ENCODE data around the gene ZFP37.
A peak's percentile ranks its signal among the peaks of the same experiment; 100 is the strongest.
"Not testable (repeated sequence)": the region's sequence is repeated elsewhere in the genome, so short reads cannot be mapped to it uniquely, and the experiment has no call there.

The ZFP37 gene

GRCh38 chr9:113062932-113063310 is 6.4 kb upstream of the ZFP37 start:
- not testable (repeated sequence) for H3K79me2 ChIP-seq (ENCODE audit: control insufficient read depth, low read length); H3K4me2 ChIP-seq (ENCODE audit: low read length); H3K27ac ChIP-seq (ENCODE audit: low read depth, low read length); H3K4me3 ChIP-seq (ENCODE audit: low read length); H3K27me3 ChIP-seq (ENCODE audit: control insufficient read depth, low read length); H3K36me3 ChIP-seq (ENCODE audit: control insufficient read depth, low read length); H3K4me1 ChIP-seq (ENCODE audit: control insufficient read depth, low read length); H4K20me1 ChIP-seq (ENCODE audit: control insufficient read depth, insufficient read depth, low read depth, low read length); H3K9me2 ChIP-seq (replicated peaks; ENCODE audit: control insufficient read depth, low read length); H3F3A ChIP-seq (ENCODE audit: control insufficient read depth, insufficient read depth)
- peaks cover 11% of the 10 kb centered on the region for H3K9me3 ChIP-seq (ENCODE audit: control insufficient read depth, insufficient read depth, low read length)

DNA sequence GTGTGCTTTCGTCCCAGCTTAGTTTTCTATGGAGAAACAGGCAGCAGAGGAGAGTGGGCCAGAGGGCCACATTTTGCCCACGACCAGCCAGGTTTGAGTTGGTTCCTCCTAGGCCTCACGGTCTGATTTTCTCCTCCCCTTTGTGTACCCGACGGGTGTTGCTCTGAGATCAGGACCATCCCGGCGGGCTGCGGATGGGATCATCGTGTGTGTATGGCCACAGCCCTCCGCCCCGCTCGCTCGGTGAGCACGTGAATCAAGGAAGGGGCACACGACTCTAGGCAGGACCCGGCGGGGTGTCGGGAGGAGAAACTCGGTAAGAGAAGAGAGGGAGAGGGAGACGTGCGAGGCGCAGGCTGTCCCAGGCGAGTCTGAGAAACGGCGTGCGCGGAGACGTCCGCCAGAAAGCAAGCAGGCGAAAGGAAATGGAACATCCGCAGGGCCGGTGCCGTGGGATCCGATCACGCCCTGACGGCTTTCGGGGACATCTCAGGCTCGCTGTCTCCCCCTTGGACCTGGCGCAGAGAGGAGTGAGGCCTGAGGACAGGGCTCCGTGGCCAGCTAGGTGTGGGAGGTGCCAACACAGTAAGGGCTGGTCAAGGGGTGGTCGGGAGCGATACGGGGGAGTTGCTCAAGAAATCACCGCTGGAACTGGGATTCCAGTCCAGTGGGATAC is 5.9 kb upstream of the ZFP37 start:
- not testable (repeated sequence) for H4K20me1 ChIP-seq (ENCODE audit: control insufficient read depth, insufficient read depth, low read depth, low read length); H3K79me2 ChIP-seq (ENCODE audit: control insufficient read depth, low read length); H3F3A ChIP-seq (ENCODE audit: control insufficient read depth, insufficient read depth); H3K4me1 ChIP-seq (ENCODE audit: control insufficient read depth, low read length); H3K9me2 ChIP-seq (replicated peaks; ENCODE audit: control insufficient read depth, low read length); H3K27me3 ChIP-seq (ENCODE audit: control insufficient read depth, low read length); H3K27ac ChIP-seq (ENCODE audit: low read depth, low read length); H3K36me3 ChIP-seq (ENCODE audit: control insufficient read depth, low read length); H3K4me3 ChIP-seq (ENCODE audit: low read length); H3K4me2 ChIP-seq (ENCODE audit: low read length)
- H3K9me3 ChIP-seq (ENCODE audit: control insufficient read depth, insufficient read depth, low read length) = peaks cover 13% of the 10 kb centered on the region

- not testable (repeated sequence) for H3K36me3 ChIP-seq (ENCODE audit: control insufficient read depth, low read length); H4K20me1 ChIP-seq (ENCODE audit: control insufficient read depth, insufficient read depth, low read depth, low read length); H3K27ac ChIP-seq (ENCODE audit: low read depth, low read length); H3K79me2 ChIP-seq (ENCODE audit: control insufficient read depth, low read length); H3K9me2 ChIP-seq (replicated peaks; ENCODE audit: control insufficient read depth, low read length); H3K4me1 ChIP-seq (ENCODE audit: control insufficient read depth, low read length); H3K27me3 ChIP-seq (ENCODE audit: control insufficient read depth, low read length); H3F3A ChIP-seq (ENCODE audit: control insufficient read depth, insufficient read depth); H3K4me2 ChIP-seq (ENCODE audit: low read length); H3K4me3 ChIP-seq (ENCODE audit: low read length)
- H3K9me3 ChIP-seq (ENCODE audit: control insufficient read depth, insufficient read depth, low read length) = peaks cover 13% of the 10 kb centered on the region
Measured at GRCh38 chr9:113061072-113061850, 4.7 kb upstream of the ZFP37 start.

- not testable (repeated sequence) for H3K79me2 ChIP-seq (ENCODE audit: control insufficient read depth, low read length); H3K4me2 ChIP-seq (ENCODE audit: low read length); H3K36me3 ChIP-seq (ENCODE audit: control insufficient read depth, low read length); H4K20me1 ChIP-seq (ENCODE audit: control insufficient read depth, insufficient read depth, low read depth, low read length); H3K4me3 ChIP-seq (ENCODE audit: low read length); H3F3A ChIP-seq (ENCODE audit: control insufficient read depth, insufficient read depth); H3K27me3 ChIP-seq (ENCODE audit: control insufficient read depth, low read length); H3K4me1 ChIP-seq (ENCODE audit: control insufficient read depth, low read length); H3K27ac ChIP-seq (ENCODE audit: low read depth, low read length); H3K9me2 ChIP-seq (replicated peaks; ENCODE audit: control insufficient read depth, low read length)
- H3K9me3 ChIP-seq (ENCODE audit: control insufficient read depth, insufficient read depth, low read length) = peaks cover 13% of the 10 kb centered on the region
Measured at GRCh38 chr9:113059581-113060284, 3.2 kb upstream of the ZFP37 start.

- peaks cover 17% of the 10 kb centered on the region; the same call in 1 of the 2 replicates for H3K9me3 ChIP-seq (ENCODE audit: control insufficient read depth, insufficient read depth, low read length)
- H3F3A ChIP-seq (ENCODE audit: control insufficient read depth, insufficient read depth) = no peaks in the 10 kb centered on the region; the same call in 1 of the 2 replicates
Measured at GRCh38 chr9:113057193-113057592, 669 bp upstream of the ZFP37 start.

More at GRCh38 chr9:113057193-113057592, 669 bp upstream of the ZFP37 start:
- peak overlapping the region; percentile 81 for H3K4me3 ChIP-seq (ENCODE audit: low read length)
- TF ChIP-seq, protein P1, sequence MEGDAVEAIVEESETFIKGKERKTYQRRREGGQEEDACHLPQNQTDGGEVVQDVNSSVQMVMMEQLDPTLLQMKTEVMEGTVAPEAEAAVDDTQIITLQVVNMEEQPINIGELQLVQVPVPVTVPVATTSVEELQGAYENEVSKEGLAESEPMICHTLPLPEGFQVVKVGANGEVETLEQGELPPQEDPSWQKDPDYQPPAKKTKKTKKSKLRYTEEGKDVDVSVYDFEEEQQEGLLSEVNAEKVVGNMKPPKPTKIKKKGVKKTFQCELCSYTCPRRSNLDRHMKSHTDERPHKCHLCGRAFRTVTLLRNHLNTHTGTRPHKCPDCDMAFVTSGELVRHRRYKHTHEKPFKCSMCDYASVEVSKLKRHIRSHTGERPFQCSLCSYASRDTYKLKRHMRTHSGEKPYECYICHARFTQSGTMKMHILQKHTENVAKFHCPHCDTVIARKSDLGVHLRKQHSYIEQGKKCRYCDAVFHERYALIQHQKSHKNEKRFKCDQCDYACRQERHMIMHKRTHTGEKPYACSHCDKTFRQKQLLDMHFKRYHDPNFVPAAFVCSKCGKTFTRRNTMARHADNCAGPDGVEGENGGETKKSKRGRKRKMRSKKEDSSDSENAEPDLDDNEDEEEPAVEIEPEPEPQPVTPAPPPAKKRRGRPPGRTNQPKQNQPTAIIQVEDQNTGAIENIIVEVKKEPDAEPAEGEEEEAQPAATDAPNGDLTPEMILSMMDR (IDR thresholded peaks at IDR 0.05; ENCODE audit: low read depth, low read length, poor library complexity, severe bottlenecking) = no peak
- no peak for TF ChIP-seq EZH2phosphoT487 (IDR thresholded peaks at IDR 0.05; ENCODE audit: borderline replicate concordance, low read length)
- no peaks in the 10 kb centered on the region for H4K20me1 ChIP-seq (ENCODE audit: control insufficient read depth, insufficient read depth, low read depth, low read length)
- peaks cover 8% of the 10 kb centered on the region; the same call in 1 of the 2 replicates for H3K79me2 ChIP-seq (ENCODE audit: control insufficient read depth, low read length)
- no peak overlapping the region for H3K27ac ChIP-seq (ENCODE audit: low read depth, low read length)
- H3K4me2 ChIP-seq (ENCODE audit: low read length) = peak overlapping the region; percentile 66
- H3K9me2 ChIP-seq (replicated peaks; ENCODE audit: control insufficient read depth, low read length) = no peaks in the 10 kb centered on the region
- H3K4me1 ChIP-seq (ENCODE audit: control insufficient read depth, low read length) = peaks cover 5% of the 10 kb centered on the region; the same call in 1 of the 2 replicates
- H3K36me3 ChIP-seq (ENCODE audit: control insufficient read depth, low read length) = no peaks in the 10 kb centered on the region
- H3K27me3 ChIP-seq (ENCODE audit: control insufficient read depth, low read length) = no peaks in the 10 kb centered on the region
